CD4-positive, alpha-beta T cell treated with Interleukin-17A for 4 hours (primary cell): ENCODE measurements around the gene MLXIPL.
"Not testable (repeated sequence)": the region's sequence is repeated elsewhere in the genome, so short reads cannot be mapped to it uniquely, and the experiment has no call there.

ENCODE experiments used
- DNase-seq: peaks from one replicate; pipeline ENCODE4 v3.0.0-alpha.2; 2020; ENCODE audit warnings: mixed read lengths

Gene MLXIPL

DNA sequence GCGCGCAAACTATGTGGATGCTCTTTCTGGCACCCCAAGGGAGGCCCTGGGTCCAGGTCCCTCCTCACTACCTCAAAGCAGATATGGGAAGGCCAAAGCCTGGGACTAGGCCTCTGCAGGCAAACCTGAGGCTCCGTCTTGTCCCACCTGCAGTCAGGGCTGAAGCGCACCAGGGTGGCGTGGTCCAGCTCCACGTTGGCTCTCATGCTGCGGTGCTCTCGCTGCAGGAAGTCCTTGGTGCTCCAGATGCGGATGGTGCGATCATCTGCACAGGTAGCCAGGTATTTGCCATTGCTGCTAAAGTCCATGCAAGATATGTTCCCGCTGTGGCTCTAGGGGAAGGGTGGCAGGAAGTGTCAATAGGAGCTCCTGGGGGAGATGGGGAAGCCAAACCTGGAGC lies 50.5 kb downstream of the MLXIPL start:
- no peak for DNase-seq

DNA sequence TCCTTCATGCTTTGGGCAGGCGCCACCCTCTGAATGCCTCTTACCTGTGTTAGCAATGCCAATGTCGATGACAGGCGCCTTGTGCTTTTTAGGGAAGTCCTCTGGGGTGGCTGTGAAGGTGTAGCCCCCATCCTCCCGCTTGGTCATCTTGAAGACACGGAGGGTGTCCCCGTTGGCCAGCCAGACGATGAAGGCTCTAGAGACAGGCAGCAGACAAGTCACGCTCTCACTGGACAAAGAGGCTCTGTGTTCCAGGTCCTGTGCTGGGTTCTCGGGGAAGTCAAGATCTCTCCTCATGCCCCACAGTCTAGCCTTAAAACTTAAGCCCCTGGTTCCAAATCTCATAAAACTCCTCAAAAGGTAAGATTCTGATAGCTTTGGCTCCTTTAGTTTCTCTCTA lies 51.0 kb downstream of the MLXIPL start:
- DNase-seq = no peak

DNA sequence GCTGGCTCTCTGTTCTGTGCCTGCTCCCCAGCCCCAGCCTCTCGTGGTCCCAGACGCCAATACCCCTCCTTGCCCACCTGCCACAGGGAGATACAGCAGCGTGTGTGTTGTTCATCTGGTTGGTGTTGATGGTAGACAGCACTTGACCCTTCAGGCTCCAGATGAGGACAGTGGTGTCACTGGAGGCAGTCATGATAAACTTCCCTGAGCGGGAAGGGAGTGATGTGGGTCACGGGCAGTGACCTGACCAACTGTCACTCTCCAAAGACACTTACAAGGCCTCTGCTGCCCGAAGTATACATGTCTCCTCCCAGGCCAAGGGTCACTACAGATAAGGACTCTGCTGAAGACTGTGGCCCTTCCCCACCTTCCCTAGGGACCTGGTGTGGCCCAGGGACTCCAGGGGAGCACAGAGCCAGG lies 51.5 kb downstream of the MLXIPL start:
- DNase-seq = no peak

DNA sequence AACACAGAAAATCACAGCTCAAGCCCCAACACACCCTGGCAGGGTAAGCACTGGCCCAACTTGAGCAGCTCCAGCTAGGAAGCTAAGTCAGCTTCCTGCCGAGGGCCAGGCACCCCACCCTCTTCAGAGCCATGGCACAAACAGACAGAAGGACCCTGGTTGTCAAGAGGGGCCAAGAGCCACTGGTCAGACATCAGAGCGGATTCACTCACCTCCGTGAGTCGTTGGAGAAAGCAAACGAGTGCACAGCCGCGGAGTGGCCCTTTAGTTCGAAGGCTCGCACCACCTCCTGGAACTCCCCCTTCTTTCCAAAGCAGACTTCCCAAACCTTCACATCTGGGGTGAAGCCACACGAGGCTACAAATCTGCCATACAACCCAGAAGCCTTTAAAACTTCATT lies 53.3 kb downstream of the MLXIPL start:
- DNase-seq = no peak

DNA sequence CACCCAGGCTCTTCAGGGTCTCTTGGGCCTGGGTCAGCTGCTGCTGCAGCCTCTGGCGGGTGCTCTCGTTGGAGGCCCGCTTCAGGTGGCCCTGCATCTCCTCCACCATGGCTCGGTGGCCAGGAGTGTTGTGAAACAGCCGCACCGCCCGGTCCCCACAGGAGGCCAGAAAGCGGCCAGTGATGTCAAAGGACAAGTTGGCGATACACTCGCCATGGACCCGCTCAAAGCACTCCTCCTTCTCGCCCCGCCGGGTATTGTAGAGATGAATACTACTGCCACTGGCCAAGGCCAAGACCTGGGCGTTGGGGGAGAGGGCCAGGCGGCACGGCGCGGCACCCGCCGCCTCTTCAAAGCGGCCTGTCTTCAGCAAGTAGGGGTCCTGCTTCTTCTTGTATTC lies 53.8 kb downstream of the MLXIPL start:
- no peak for DNase-seq

DNA sequence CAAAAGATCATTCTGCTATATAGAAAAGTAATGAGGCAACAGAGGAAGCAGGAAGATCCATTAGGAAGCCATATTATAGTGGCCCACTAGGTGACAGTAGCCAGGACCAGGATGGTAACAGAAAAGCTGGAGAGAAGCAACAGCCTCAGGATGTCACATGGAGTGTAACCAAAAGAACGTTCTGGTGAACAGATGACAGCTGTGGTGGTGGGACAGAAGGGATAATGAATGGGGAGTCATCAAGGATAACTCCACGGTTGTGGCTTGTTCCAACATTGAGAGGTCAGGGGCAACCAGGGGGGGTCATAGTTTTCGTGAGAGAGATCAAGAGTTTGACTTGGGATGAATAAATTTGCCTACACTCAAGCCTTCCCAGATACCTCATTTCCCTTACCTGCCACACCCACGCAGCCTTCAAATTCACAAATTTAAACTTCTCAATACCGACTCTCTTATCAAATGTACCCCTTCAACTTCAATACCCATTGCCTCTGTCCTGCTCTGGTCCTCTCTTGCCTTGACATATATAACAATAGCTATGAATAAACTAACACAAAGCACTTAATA lies 55.2 kb downstream of the MLXIPL start:
- no peak for DNase-seq

DNA sequence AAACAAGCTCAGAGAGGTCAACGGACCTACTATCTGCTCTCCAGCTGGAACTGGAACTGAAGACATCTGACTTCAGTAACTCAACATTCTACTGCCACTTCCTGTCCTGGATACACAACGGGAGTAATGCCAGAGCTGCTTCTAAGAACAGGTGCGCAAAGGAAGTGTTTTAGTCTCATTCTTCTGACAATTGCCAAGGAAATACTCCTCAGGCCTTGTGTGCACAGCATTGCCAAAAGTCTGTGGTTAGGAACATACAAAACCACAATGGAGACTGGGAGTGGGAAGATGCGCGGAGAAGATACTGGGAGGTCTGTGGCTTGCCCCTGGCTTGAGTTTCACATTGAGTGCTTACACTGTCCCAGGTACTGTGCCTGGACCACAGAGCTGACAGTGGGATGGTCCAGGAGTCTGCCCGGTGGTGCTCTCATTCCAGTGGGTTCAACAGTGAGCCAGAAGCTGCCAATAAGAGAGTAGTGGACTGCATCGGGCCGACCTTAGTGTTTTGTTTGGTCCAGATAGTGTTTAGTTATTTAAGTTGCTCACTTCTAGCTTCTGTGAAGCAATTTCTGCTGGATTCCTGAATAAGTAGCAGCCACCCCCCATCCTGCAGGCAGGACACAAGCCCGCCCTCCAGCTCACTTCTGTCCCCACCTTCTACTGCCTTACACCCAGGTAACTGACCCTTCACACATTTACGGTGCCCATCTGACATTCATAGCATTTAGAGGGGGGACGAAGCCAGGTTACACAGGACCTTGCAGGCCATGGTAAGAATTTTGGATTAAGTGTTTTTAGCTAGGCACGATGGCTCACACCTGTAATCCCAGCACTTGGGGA lies 56.3 kb downstream of the MLXIPL start:
- DNase-seq = no peak

DNA sequence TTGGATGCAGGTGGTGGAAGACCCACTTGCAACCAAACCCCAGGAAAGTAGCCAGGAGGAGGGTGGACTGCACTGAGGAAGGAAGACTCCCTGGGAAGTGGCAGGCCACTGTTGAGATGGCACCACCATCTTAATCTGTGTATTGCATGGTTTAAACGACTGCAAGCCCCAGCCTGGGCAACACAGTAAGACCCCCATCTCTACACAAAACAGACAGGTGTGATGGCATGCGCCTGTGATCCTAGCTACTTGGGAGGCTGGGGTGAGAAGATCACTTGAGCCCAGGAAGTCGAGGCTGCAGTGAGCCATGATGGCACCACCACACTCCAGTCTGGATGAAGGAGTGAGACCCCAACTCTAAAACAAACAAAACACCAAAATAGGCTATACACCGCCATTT lies 57.2 kb downstream of the MLXIPL start:
- no peak for DNase-seq

DNA sequence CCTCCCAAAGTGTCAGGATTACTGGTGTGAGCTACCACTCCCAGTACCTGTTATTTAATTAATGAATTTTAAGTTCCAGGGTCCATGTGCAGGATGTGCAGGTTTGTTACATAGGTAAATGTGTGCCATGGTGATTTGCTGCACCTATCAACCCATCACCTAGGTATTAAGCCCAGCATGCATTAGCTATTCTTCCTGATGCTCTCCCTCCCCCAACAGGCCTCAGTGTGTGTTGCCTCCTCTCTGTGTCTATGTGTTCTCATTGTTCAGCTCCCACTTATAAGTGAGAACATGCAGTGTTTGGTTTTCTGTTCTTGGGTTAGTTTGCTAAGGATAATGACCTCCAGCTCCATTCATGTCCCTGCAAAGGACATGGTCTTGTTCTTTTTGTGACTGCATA lies 57.9 kb downstream of the MLXIPL start:
- not testable (repeated sequence) for DNase-seq

DNA sequence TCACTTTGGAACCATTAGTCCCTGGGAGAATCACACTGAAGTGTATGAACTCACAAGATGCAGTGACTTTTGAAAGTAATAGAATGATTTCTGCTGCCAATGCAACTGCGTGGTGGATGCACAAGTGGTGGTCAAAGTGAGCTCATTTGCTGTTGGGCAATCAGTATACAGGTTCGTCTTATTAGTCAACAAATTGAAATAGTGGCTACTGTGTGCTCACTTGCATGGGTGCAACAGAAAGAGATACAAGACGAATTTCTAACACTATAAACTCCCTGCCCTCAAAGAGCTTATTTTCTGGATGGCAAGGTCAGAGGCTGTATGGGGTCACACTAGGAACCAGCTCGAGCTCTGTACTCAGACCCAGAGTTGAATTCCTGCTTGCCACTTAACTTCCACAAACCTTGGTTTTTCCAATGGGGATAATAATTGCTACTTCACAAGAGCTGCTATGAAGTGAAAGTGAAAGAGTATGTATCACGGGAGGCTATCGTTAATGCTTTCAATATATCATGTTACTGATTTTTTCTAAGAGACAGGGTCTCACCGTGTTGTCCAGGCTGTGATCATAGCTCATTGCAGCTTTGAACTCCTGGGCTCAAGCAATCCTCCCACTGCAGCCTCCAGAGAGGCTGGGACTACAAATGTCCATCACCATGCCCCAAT lies 58.5 kb downstream of the MLXIPL start:
- DNase-seq = no peak

DNA sequence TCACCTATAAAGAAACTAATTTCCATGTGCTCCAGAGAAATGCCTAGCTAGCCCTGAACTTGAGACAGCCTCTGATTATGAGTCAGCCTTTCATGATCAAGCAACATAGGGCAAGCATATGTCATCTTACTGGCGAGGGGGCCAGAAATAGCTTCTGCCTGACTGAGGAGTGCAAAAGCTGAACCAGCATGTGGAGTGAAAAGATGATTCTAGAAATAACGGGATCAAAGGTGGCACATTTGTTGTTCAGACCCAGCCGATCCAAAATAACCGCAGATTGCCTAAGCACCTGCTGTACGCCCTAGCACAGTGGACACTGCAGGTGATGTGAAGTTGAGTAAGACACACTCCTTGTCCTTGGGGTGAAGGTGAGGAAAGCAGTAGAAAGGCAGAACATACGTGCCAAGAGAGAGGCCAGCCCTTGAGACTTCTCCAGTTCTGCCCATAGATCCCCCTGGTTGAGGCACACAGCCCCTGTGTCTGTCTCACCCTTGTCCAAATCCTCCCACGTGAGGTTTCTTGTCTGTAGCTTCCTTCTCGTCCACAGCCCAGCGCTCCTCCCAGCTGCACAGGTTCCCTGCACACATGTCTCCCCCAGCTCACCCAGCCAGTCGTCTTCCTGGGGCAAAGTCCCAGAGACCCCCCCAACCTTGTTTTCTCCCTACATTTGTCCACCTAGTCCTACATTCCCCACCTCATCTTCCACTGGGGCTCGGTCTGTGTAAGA lies 64.0 kb downstream of the MLXIPL start:
- no peak for DNase-seq

DNA sequence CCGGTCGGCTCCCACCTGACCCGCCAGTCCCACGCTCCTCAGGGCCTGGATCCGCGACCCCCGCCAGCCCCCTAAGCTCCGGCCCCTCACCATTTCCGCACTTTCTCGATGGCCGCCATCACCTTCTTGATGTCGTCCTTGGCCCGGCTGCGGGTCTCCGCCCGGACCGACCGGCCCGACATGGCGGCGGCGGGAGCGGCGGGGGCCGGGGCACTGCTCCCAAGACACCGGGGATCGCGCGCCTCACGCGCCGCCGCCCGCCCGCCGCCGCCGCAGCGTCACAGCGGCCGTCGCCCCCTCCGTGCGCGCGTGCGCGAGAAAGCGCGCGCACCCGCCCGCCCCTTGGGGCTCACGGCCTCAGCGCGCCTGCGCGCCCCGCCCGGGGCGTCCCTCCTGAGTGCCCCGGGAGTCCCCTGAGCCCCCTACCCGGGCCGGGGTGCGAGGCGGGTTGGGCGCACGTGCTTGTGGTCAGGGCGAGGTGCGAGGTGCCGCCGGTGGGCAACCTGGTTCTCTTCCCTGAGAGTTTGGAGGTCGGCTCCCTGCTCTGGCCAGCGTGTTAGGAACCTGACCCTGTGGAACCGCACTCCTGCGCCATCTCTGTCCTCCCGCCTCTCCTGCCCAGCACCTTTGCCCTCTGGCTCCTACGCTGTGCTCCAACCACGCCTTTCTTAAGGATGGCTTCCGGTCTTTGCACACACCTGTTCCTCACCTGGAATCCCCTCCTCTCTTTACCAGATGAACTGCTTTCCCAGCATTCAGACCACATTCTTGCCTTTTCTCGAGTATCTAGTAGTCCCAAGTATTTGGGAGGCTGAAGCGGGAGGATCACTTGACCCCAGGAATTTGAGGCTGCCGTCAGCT lies 66.7 kb downstream of the MLXIPL start, which contains the start of gene BCL7B:
Gene BCL7B (minus strand): TSS at position 294 of the 861 bp plus-strand sequence. CDS start 112 bp downstream, at position 182.
- DNase-seq = peak; percentile 83

DNA sequence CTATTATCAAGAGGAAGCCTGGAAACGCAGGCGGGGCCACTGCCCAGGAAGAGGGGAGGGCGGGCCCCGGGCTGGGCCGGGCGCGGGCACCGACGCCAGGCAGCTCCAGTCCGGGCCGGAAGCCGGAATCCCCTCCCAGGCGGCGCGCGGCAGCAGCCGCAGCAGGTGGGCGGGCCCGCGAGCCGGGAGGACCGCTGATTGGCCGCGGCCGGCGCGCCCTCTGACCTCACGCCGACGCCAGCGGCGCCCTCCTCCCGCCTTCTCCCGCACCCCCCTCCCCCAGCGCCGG lies 67.3 kb downstream of the MLXIPL start:
- DNase-seq = peak; percentile 93

DNA sequence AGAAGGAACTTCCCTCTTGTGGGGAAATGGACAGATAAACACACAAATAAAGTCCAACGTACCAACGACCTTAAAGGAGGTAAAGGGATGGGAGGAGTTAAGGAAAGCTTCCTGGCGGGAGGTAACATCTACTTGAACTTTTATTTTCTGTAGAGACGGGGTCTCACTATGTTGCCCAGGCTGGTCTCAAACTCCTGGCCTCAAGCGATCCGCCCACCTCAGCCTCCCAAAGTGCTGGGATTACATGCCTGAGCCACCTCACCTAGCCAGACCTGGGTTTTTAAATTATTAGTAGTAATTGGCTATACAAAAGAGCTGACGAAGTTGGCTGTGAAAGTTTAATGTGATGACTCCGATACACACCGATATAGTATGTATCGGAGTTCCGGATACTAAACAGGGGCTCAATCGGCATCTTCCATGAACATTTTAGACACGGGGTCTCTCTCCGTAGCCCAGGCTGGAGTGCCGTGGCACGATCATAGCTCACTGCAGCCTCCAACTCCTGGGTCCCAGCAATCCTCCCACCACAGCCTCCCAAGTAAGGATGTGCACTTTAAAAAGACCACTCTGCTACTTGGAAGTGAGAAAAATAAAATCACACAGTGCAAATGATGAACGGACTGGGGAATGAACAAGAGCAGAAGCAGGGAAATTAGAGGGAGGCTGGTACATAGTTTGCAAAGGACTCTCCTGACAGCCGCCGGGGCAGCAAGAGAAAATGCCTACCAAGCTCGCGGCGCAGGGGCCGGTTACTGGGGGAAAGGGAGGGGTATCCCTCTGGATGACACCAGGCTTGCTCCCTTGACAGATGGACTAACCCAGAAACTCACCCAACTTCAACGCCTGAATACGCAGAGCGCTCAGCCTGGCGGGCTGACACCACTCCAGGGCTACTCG lies 67.9 kb downstream of the MLXIPL start:
- DNase-seq = no peak

DNA sequence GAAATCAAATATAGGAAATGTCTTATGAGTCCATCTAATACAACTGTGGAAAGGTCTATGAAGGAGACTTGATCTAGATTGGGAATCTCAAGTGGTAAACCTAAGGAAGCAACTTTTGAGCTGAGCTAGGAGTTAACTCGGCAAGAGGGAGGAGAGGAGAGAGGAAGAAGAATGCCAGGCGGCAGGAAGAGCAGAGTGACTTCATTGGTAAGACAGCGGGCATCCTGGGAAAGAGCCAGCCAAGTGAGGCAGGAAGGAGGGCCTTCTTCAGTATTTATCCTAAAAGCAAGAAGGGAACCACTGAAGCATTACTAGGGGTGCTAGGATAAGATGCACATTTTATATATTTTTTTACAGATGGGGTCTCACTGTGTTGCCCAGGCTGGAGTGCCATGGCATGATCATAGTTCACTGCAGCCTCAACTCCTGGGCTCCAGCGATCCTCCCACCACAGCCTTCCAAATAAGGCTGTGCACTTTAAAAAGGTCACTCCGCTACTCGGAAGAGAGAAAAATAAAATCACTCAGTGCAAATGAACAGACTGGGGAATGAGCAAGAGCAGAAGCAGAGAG lies 68.8 kb downstream of the MLXIPL start:
- no peak for DNase-seq

DNA sequence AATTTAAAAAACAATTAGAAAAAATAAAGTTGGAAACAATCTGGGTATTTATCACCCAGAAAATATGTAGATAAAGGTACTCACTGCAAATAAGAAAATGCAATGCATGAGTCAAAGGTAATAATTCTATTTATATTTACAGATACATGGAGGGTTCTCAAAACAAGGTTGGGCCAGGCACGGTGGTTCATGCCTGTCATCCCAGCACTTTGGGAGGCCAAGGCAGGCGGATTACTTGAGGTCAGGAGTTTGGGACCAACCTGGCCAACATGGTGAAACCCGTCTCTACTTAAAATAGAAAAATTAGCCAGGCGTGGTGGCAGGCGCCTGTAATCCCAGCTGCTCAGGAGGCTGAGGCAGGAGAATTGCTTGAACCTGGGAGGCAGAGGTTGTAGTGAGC lies 74.2 kb downstream of the MLXIPL start:
- DNase-seq = not testable (repeated sequence)

DNA sequence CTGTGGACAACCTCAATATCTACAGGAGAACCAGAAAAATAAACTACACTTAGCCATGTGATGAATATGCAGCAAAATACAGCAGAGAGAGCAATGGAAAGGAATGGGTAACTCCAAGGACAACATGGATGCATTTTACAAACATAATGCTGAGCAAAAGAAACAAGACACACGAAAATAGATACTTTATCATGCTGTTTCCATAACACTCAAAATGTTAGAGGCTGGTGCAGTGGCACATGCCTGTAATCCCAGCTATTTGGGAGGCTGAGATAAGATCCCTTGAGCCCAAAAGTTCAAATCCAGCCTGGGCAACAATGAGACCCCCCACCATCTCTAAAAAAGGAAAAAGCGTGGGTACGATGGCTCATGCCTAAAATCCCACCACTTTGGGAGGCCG lies 75.1 kb downstream of the MLXIPL start:
- DNase-seq = no peak

DNA sequence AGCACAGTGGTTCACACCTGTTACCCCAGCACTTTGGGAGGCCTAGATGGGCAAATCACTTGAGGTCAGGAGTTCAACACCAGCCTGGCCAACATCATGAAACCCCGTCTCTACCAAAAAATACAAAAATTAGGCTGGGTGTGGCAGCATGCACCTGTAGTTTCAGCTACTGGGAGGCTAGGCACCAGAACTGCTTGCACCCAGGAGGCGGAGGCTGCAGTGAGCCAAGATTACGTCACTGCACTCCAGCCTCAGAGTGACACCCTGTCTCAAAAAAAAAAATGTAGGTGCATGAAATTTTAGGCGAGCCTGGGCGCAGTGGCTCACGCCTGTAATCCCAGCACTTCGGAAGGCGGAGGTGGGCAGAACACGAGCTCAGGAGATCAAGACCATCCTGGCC lies 76.5 kb downstream of the MLXIPL start:
- no peak for DNase-seq

DNA sequence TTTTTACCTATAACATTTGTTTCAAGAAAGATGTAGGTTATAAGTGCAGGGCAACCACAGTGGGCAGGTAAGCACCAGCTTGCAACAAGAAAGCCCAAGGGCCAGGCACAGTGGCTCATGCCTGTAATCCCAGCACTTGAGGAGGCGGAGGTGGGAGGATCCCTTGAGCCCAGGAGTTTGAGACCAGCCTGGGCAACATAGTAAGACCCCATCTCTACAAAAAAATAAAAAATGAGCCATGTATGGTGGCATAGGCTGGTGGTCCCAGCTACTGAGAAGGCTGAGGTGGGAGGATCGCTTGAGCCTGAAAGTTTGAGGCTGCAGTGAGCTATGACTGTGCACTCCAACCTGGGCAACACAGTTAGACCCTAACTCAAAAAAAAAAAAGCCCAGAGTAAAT lies 79.6 kb downstream of the MLXIPL start:
- no peak for DNase-seq
